Stimulated activated CD4-positive, alpha-beta T cell treated with anti-CD3 and anti-CD28 coated beads, Interleukin-12 subunit alpha, Interleukin-12 subunit beta, amount 100 ng/mL, for 24 hours (primary cell): ENCODE results near the gene HAP1.
"Not testable (repeated sequence)": the region's sequence is repeated elsewhere in the genome, so short reads cannot be mapped to it uniquely, and the experiment has no call there.

Source experiments
- DNase-seq, 2 experiments: peaks; one replicate each; pipeline ENCODE4 v3.0.0-alpha.2; 2020; ENCODE audit warnings: low read depth in 2 of 2

HAP1 gene

GRCh38 chr17:41690497-41690896 is 43.9 kb downstream of the HAP1 start:
- DNase-seq: no peak

- DNase-seq: peak in 1 of 2 experiments; percentile 41
These were observed 44.7 kb downstream of the HAP1 start for GRCh38 chr17:41689497-41690299.

GRCh38 chr17:41688641-41689496 is 45.6 kb downstream of the HAP1 start, which contains the start of gene EIF1:
Gene EIF1 (plus strand): TSS chr17:41688885. CDS start chr17:41689039, 154 bp downstream.
- peak; percentile 100 for DNase-seq

GRCh38 chr17:41687828-41688640 is 46.4 kb downstream of the HAP1 start:
- peak in 1 of 2 experiments; percentile 47 for DNase-seq

GRCh38 chr17:41686281-41686680 is 48.2 kb downstream of the HAP1 start:
- DNase-seq: no peak

- DNase-seq: not testable (repeated sequence)
These were observed 48.7 kb downstream of the HAP1 start for GRCh38 chr17:41685753-41686152.

GRCh38 chr17:41684035-41684434 is 50.4 kb downstream of the HAP1 start:
- DNase-seq: no peak

- DNase-seq: no peak
These were observed 50.9 kb downstream of the HAP1 start for GRCh38 chr17:41683441-41684007.

GRCh38 chr17:41682631-41683030 is 51.8 kb downstream of the HAP1 start:
- DNase-seq: no peak

- no peak for DNase-seq
These were observed 52.7 kb downstream of the HAP1 start for GRCh38 chr17:41681776-41682175.

- DNase-seq: no peak
These were observed 53.9 kb downstream of the HAP1 start for GRCh38 chr17:41680426-41681040.

GRCh38 chr17:41679740-41680425 is 54.6 kb downstream of the HAP1 start:
- DNase-seq: no peak

GRCh38 chr17:41678907-41679739 is 55.3 kb downstream of the HAP1 start:
- DNase-seq: peak in 1 of 2 experiments; percentile 46

- no peak for DNase-seq
These were observed 56.0 kb downstream of the HAP1 start for GRCh38 chr17:41678411-41678906.

GRCh38 chr17:41676058-41676419 is 58.4 kb downstream of the HAP1 start:
- no peak for DNase-seq

GRCh38 chr17:41675157-41676057 is 59.0 kb downstream of the HAP1 start:
- not testable (repeated sequence) for DNase-seq
